GM12878 (cell line): Measurements from ENCODE around the gene AKAP1. TPM values are rescaled to one million over a fixed set of nuclear protein-coding genes. Genes with fewer than 3 reads are reported as not detected.
A peak's percentile ranks its signal among the peaks of the same experiment; 100 is the strongest.

Experiments
- ATAC-seq: fragments of 200-7000 bp; cut with Tn5 transposase; 3 replicates; pipeline ENCODE4 v1.9.1; 2020; ENCODE audit warnings: mild to moderate bottlenecking, moderate library complexity
- BruUV-seq: library from RNA; stranded (reverse); fragments of 400-500 nt; replicated peaks from 2 replicates; lab custom pipeline; 2021; lab: Mats Ljungman, UMichigan
- CTCF ChIA-PET: fragments of 300-600 bp; sonication (Branson Sonifier 250); formaldehyde crosslinking; extraction: SDS; loops from one replicate; lab custom pipeline; 2021; ENCODE audit warnings: inconsistent platforms; lab: Yijun Ruan, JAX
- POLR2A ChIA-PET: fragments of 350-600 bp; formaldehyde crosslinking; extraction: SDS; loops from one replicate; lab custom pipeline; 2021; ENCODE audit warnings: inconsistent platforms; lab: Charles Lee
- RAD21 ChIA-PET: fragments of 300-600 bp; sonication (Branson Sonifier 250); formaldehyde crosslinking; loops from one replicate; lab custom pipeline; 2023; ENCODE audit warnings: antibody characterized with exemption; ENCODE audit not compliant: unreplicated experiment; lab: Charles Lee
- SMC1A ChIA-PET: fragments of 300-600 bp; sonication (Branson Sonifier 250); formaldehyde crosslinking; loops from one replicate; lab custom pipeline; 2023; ENCODE audit not compliant: unreplicated experiment, uncharacterized antibody; lab: Charles Lee
- DNase-seq: peaks from one replicate; pipeline ENCODE4 v3.0.0-alpha.2; 2011; ENCODE audit warnings: low read depth, low spot score
- FAIRE-seq: peaks from 3 replicates; lab custom pipeline; 2011; peaks lifted over from hg19 to GRCh38; lab: Jason Lieb, UNC
- H2AFZ ChIP-seq: 2 replicates; pipeline ENCODE4 v1.6.0; 2011; ENCODE audit warnings: low read depth, low read length, control low read depth; ENCODE audit not compliant: control insufficient read depth
- H3K27ac ChIP-seq: 2 replicates; pipeline ENCODE4 v1.5.1; 2011; ENCODE audit warnings: control low read depth; ENCODE audit not compliant: control insufficient read depth, insufficient read depth
- H3K27me3 ChIP-seq, 2 experiments: replicated peaks in 1 of 2; 2 replicates each; pipeline versions ENCODE4 v1.6.0 to v1.6.1; 2011; ENCODE audit warnings: low read length in 1 of 2; ENCODE audit not compliant: control insufficient read depth in 2 of 2, insufficient read depth in 2 of 2
- H3K36me3 ChIP-seq, 2 experiments: 2 replicates each; pipeline ENCODE4 v1.5.1; 2011; ENCODE audit warnings: low read length in 1 of 2; ENCODE audit not compliant: control insufficient read depth in 2 of 2, insufficient read depth in 2 of 2
- H3K4me1 ChIP-seq: 2 replicates; pipeline ENCODE4 v1.6.1; 2011; ENCODE audit warnings: mild to moderate bottlenecking, low read length, moderate library complexity, mixed read lengths; ENCODE audit not compliant: control insufficient read depth, insufficient read depth
- H3K4me2 ChIP-seq: 2 replicates; pipeline ENCODE4 v1.6.0; 2011; ENCODE audit warnings: control low read depth; ENCODE audit not compliant: control insufficient read depth, insufficient read depth
- H3K4me3 ChIP-seq: fragments of 200-600 bp; sonication (generic); 2 replicates; pipeline ENCODE4 v1.5.1; 2016
- H3K79me2 ChIP-seq: 2 replicates; pipeline ENCODE4 v1.6.0; 2011; ENCODE audit warnings: low read length; ENCODE audit not compliant: control insufficient read depth, insufficient read depth
- H3K9ac ChIP-seq: 2 replicates; pipeline ENCODE4 v1.8.0; 2011; ENCODE audit warnings: low read length, control low read depth, mixed read lengths; ENCODE audit not compliant: control insufficient read depth, insufficient read depth
- H3K9me3 ChIP-seq: replicated peaks from 3 replicates; pipeline ENCODE4 v1.5.1; 2011; ENCODE audit warnings: mild to moderate bottlenecking, low read length; ENCODE audit not compliant: control insufficient read depth, insufficient read depth
- H4K20me1 ChIP-seq: 2 replicates; pipeline ENCODE4 v1.6.0; 2011; ENCODE audit not compliant: control insufficient read depth, insufficient read depth
- BACH1 ChIP-seq: fragments of 450-650 bp; IDR thresholded peaks from 2 replicates; pipeline ENCODE4 v1.6.1; 2017; ENCODE audit warnings: mild to moderate bottlenecking, borderline replicate concordance
- EGR1 ChIP-seq, 2 experiments: IDR thresholded peaks; 1 replicate in 1 of 2; 2 replicates in 1 of 2; pipeline ENCODE4 v1.6.1; 2011 to 2012; ENCODE audit warnings: low read depth in 2 of 2, low read length in 2 of 2, borderline replicate concordance in 1 of 2, mild to moderate bottlenecking in 1 of 2, moderate library complexity in 1 of 2
- ETV6 ChIP-seq, 2 experiments: fragments of 450-650 bp in 1 of 2; IDR thresholded peaks in 1 of 2; conservative IDR thresholded peaks in 1 of 2; 2 replicates each; pipeline ENCODE4 v1.6.1; 2014; ENCODE audit warnings: antibody characterized with exemption in 1 of 2, borderline replicate concordance in 1 of 2, low read depth in 1 of 2, mild to moderate bottlenecking in 1 of 2, moderate library complexity in 1 of 2
- FOS ChIP-seq: IDR thresholded peaks from 3 replicates; pipeline ENCODE4 v1.6.1; 2011; ENCODE audit warnings: borderline replicate concordance; ENCODE audit not compliant: insufficient read length; ENCODE audit errors: extremely low read depth
- HDAC6 ChIP-seq: fragments of 200-600 bp; sonication (generic); IDR thresholded peaks from one replicate; pipeline ENCODE4 v1.8.0; 2017; ENCODE audit warnings: antibody characterized with exemption; ENCODE audit not compliant: unreplicated experiment
- MYC ChIP-seq: IDR thresholded peaks from 2 replicates; pipeline ENCODE4 v1.6.1; 2011; ENCODE audit warnings: mild to moderate bottlenecking, low read length, moderate library complexity, inconsistent platforms; ENCODE audit not compliant: insufficient read depth, insufficient replicate concordance, insufficient read length, severe bottlenecking
- NFXL1 ChIP-seq: fragments of 450-650 bp; IDR thresholded peaks from 2 replicates; pipeline ENCODE4 v1.6.1; 2017; ENCODE audit warnings: antibody characterized with exemption, mild to moderate bottlenecking, borderline replicate concordance
- NRF1 ChIP-seq: conservative IDR thresholded peaks from 2 replicates; pipeline ENCODE4 v1.6.1; 2011; ENCODE audit warnings: mild to moderate bottlenecking, low read depth, low read length, improper control_type of control experiment
- SMARCA5 ChIP-seq: fragments of 450-650 bp; IDR thresholded peaks from 2 replicates; pipeline ENCODE4 v1.6.1; 2017; ENCODE audit warnings: mild to moderate bottlenecking
- SUZ12 ChIP-seq: fragments of 200-600 bp; sonication (generic); IDR thresholded peaks from one replicate; pipeline ENCODE4 v1.6.1; 2018; ENCODE audit warnings: antibody characterized with exemption, mild to moderate bottlenecking; ENCODE audit not compliant: unreplicated experiment
- WGBS: methylation state at CpG from one replicate; pipeline ENCODE4 v1.1.6; 2016; ENCODE audit warnings: low lambda C conversion rate; ENCODE audit not compliant: insufficient replicate concordance, insufficient coverage; ENCODE audit errors: missing lambda C conversion rate; 5-methylcytosine and 5-hydroxymethylcytosine counted together
- in situ Hi-C: fragments of 300-500 bp; cut with MboI; formaldehyde crosslinking; loops from 9 replicates; pipeline ENCODE4 v1.14.3; 2018; ENCODE audit warnings: mixed read lengths
- intact Hi-C: fragments of 100-400 bp; cut with micrococcal nuclease; formaldehyde crosslinking; loops from one replicate; pipeline ENCODE4 v1.14.2; 2022; ENCODE audit not compliant: unreplicated experiment
- polyA plus RNA-seq, 11 experiments: library from polyadenylated mRNA; depleted of rRNA in 4 of 11; unstranded in 6 of 11; stranded (reverse) in 5 of 11; fragments of >200 nt; fragmentation: Nextera tagmentation in 4 of 11; fragmentation: Illumina TruSeq in 1 of 11; extraction: Ambion mirVana in 4 of 11; extraction: Trizol in 1 of 11; gene quantifications; 1 replicate in 1 of 11; 2 replicates in 10 of 11; pipeline versions ENCODE4 v1.2.1 to v1.2.3, GENCODE V29; 2011 to 2016; ENCODE audit warnings: inconsistent platforms in 2 of 11, missing spikeins in 2 of 11, low read depth in 1 of 11
- total RNA-seq, 4 experiments: library from RNA; depleted of rRNA in 3 of 4; stranded (reverse); fragments of >200 nt in 3 of 4; fragmentation: Illumina TruSeq in 1 of 4; extraction: Trizol in 1 of 4; gene quantifications; 2 replicates each; pipeline versions ENCODE4 v1.2.1 to v1.2.3, GENCODE V29; 2013 to 2021
- TF ChIP-seq, protein P1 (sequence below): fragments of 450-650 bp; IDR thresholded peaks from 2 replicates; pipeline ENCODE4 v1.6.1; 2018; ENCODE audit warnings: borderline replicate concordance, mild to moderate bottlenecking; ENCODE audit not compliant: partially characterized antibody
- TF ChIP-seq, protein P2 (sequence below): IDR thresholded peaks from 2 replicates; pipeline ENCODE4 v1.6.1; 2011; ENCODE audit warnings: borderline replicate concordance, low read depth, mild to moderate bottlenecking, moderate library complexity, low read length; ENCODE audit not compliant: insufficient read depth, poor library complexity, severe bottlenecking
- TF ChIP-seq, protein P3 (sequence below): IDR thresholded peaks from 2 replicates; pipeline ENCODE4 v1.6.1; 2011; ENCODE audit warnings: low read depth, low read length, improper control_type of control experiment, borderline replicate concordance
- TF ChIP-seq, protein P4 (sequence below): fragments of 450-650 bp; conservative IDR thresholded peaks from 2 replicates; pipeline ENCODE4 v1.6.1; 2017; ENCODE audit warnings: mild to moderate bottlenecking, moderate library complexity

Gene AKAP1
- total and polyA plus RNA-seq, 10 of the 15 experiments (the other 5 are each of a cell fraction or from before 2014, with no cell fraction given) = 11.9 to 50.5 (median 38.1) TPM

DNA sequence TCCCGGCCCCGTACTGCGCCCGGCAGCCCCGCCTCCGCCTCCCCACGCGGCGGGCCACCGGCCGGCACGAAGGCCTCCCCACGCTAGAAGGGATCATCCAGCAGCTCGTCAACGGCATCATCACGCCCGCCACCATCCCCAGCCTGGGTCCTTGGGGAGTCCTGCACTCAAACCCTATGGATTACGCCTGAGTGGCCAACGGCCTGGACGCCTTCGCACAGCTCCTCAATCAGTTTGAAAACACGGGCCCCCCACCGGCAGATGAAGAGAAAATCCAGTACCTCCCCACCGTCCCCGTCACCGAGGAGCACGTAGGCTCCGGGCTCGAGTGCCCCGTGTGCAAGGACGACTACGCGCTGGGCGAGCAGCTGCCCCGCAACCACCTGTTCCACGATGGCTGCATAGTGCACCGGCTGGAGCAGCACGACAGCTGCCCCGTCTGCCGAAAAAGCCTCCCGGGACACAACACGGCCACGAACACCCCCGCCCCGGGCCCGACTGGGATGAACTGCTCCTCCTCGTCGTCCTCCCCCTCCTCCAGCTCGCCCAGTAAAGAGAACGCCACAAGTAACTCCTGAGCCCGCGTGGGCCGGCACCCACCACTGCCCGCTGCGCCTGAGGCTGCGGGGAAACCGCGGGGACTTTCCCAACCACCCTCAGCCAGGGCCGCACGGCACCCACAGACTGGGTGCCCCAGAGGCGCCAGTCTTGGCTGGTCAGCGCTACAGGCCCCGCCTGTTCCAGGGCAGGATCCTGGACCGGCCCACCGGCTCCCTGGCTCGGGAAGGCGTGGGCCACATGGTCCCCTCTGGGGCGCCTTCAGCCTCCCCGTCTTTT is 39.0 kb upstream of the AKAP1 start:
- RAD21 ChIA-PET = no interaction called here
- H3K9ac ChIP-seq = peak overlapping the region; percentile 29; the same call in 1 of the 2 replicates
- peaks cover 0 to 3% of the 10 kb centered on the region in 2 experiments; a peak in 3 of 4 replicates for H3K27me3 ChIP-seq
- DNase-seq = no peak
- no peak overlapping the region for H3K27ac ChIP-seq
- BruUV-seq = no TSS peak
- H3K36me3 ChIP-seq = no peaks in the 10 kb centered on the region
- FAIRE-seq = no peak
- no peaks in the 10 kb centered on the region for H4K20me1 ChIP-seq
- CTCF ChIA-PET = interaction anchor here (0.9 kb wide), 1 partner anchor 39 kb away, joined by 3 read pairs; the partner anchor contains the start of gene AKAP1
- H3K4me2 ChIP-seq = peak overlapping the region; percentile 79
- SMC1A ChIA-PET = interaction anchor here (0.9 to 1.2 kb wide), 2 partner anchors 11 to 19 kb away, joined by 3 read pairs; no protein-coding TSS in a partner anchor
- peak overlapping the region; percentile 67 for H2AFZ ChIP-seq
- peaks cover 6% of the 10 kb centered on the region for H3K4me1 ChIP-seq
- intact Hi-C loops = no loop called here
- WGBS = 16% methylated on average over 53 of the region's 69 CpGs
- no peaks in the 10 kb centered on the region for H3K79me2 ChIP-seq
- POLR2A ChIA-PET = no interaction called here
- no peaks in the 10 kb centered on the region for H3K9me3 ChIP-seq
- peak overlapping the region; percentile 32; the same call in 1 of the 2 replicates for H3K4me3 ChIP-seq
- peak; percentile 91 for ATAC-seq
- in situ Hi-C loops = no loop called here
- TF ChIP-seq FOS (no peak), ETV6 (conservative IDR thresholded peaks at IDR 0.05 in 1 of 2, IDR thresholded peaks at IDR 0.05 in 1 of 2; ENCODE audit: borderline replicate concordance in 1 of 2, low read depth in 1 of 2) (no peak), BACH1 (no peak), MYC (no peak), NRF1 (no peak), SMARCA5 (no peak), HDAC6 (no peak), NFXL1 (no peak), SUZ12 (peak; percentile 68), EGR1 (IDR thresholded peaks at IDR 0.05; ENCODE audit: borderline replicate concordance in 1 of 2, low read depth in 2 of 2, low read length in 2 of 2) (peak in 1 of 2 experiments; percentile 28; a peak in 1 of 3 replicates)
- TF ChIP-seq, protein P1, sequence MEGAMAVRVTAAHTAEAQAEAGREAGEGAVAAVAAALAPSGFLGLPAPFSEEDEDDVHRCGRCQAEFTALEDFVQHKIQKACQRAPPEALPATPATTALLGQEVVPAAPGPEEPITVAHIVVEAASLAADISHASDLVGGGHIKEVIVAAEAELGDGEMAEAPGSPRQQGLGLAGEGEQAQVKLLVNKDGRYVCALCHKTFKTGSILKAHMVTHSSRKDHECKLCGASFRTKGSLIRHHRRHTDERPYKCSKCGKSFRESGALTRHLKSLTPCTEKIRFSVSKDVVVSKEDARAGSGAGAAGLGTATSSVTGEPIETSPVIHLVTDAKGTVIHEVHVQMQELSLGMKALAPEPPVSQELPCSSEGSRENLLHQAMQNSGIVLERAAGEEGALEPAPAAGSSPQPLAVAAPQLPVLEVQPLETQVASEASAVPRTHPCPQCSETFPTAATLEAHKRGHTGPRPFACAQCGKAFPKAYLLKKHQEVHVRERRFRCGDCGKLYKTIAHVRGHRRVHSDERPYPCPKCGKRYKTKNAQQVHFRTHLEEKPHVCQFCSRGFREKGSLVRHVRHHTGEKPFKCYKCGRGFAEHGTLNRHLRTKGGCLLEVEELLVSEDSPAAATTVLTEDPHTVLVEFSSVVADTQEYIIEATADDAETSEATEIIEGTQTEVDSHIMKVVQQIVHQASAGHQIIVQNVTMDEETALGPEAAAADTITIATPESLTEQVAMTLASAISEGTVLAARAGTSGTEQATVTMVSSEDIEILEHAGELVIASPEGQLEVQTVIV = no peak
- TF ChIP-seq, protein P2, sequence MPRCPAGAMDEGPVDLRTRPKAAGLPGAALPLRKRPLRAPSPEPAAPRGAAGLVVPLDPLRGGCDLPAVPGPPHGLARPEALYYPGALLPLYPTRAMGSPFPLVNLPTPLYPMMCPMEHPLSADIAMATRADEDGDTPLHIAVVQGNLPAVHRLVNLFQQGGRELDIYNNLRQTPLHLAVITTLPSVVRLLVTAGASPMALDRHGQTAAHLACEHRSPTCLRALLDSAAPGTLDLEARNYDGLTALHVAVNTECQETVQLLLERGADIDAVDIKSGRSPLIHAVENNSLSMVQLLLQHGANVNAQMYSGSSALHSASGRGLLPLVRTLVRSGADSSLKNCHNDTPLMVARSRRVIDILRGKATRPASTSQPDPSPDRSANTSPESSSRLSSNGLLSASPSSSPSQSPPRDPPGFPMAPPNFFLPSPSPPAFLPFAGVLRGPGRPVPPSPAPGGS = no peak
- TF ChIP-seq, protein P3, sequence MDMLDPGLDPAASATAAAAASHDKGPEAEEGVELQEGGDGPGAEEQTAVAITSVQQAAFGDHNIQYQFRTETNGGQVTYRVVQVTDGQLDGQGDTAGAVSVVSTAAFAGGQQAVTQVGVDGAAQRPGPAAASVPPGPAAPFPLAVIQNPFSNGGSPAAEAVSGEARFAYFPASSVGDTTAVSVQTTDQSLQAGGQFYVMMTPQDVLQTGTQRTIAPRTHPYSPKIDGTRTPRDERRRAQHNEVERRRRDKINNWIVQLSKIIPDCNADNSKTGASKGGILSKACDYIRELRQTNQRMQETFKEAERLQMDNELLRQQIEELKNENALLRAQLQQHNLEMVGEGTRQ = no peak
- TF ChIP-seq, protein P4, sequence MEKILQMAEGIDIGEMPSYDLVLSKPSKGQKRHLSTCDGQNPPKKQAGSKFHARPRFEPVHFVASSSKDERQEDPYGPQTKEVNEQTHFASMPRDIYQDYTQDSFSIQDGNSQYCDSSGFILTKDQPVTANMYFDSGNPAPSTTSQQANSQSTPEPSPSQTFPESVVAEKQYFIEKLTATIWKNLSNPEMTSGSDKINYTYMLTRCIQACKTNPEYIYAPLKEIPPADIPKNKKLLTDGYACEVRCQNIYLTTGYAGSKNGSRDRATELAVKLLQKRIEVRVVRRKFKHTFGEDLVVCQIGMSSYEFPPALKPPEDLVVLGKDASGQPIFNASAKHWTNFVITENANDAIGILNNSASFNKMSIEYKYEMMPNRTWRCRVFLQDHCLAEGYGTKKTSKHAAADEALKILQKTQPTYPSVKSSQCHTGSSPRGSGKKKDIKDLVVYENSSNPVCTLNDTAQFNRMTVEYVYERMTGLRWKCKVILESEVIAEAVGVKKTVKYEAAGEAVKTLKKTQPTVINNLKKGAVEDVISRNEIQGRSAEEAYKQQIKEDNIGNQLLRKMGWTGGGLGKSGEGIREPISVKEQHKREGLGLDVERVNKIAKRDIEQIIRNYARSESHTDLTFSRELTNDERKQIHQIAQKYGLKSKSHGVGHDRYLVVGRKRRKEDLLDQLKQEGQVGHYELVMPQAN = no peak
